Measurements from ENCODE around the gene RAB25.

RAB25 gene

GRCh38 chr1:156048663-156049258 lies 12.2 kb upstream of the RAB25 start:
- H3K27me3 ChIP-seq (ENCODE audit: control insufficient read depth, insufficient read depth, low read length): no peaks in the 10 kb centered on the region
- H3K4me3 ChIP-seq (ENCODE audit: low read depth, low read length): no peak overlapping the region
- no peaks in the 10 kb centered on the region for H3K36me3 ChIP-seq (ENCODE audit: control insufficient read depth, insufficient read depth, low read length)

GRCh38 chr1:156050376-156050775 lies 10.6 kb upstream of the RAB25 start:
- H3K79me2 ChIP-seq: no peaks in the 10 kb centered on the region
- peaks cover 1% of the 10 kb centered on the region for H3K4me1 ChIP-seq
- no peak overlapping the region for H3K4me3 ChIP-seq (ENCODE audit: low read depth, low read length)
- no peak overlapping the region for H2AFZ ChIP-seq
- TF ChIP-seq CTCF (IDR thresholded peaks at IDR 0.05): no peak
- no peaks in the 10 kb centered on the region for H3K9me3 ChIP-seq (ENCODE audit: control insufficient read depth, low read length)
- H3K36me3 ChIP-seq (ENCODE audit: control insufficient read depth, insufficient read depth, low read length): no peaks in the 10 kb centered on the region
- no peak overlapping the region for H3K9ac ChIP-seq
- H3K27me3 ChIP-seq (ENCODE audit: control insufficient read depth, insufficient read depth, low read length): no peaks in the 10 kb centered on the region
- no peak overlapping the region for H3K27ac ChIP-seq
- no peak overlapping the region for H3K4me2 ChIP-seq (ENCODE audit: low read length)

More at GRCh38 chr1:156048663-156049258, 12.2 kb upstream of the RAB25 start:
- no peak overlapping the region for H3K9ac ChIP-seq
- H3K4me2 ChIP-seq (ENCODE audit: low read length): no peak overlapping the region
- H2AFZ ChIP-seq: no peak overlapping the region
- H3K9me3 ChIP-seq (ENCODE audit: control insufficient read depth, low read length): no peaks in the 10 kb centered on the region
- H3K4me1 ChIP-seq: peaks cover 7% of the 10 kb centered on the region
- no peaks in the 10 kb centered on the region for H3K79me2 ChIP-seq
- TF ChIP-seq CTCF (IDR thresholded peaks at IDR 0.05): no peak
- no peak overlapping the region for H3K27ac ChIP-seq

- no peaks in the 10 kb centered on the region for H3K36me3 ChIP-seq (ENCODE audit: control insufficient read depth, insufficient read depth, low read length)
Observed at GRCh38 chr1:156051011-156051725, 9.8 kb upstream of the RAB25 start.

GRCh38 chr1:156052862-156053767 lies 7.8 kb upstream of the RAB25 start:
- Histone ChIP-seq H3K4me1 (no peaks in the 10 kb centered on the region), H3K27me3 (ENCODE audit: control insufficient read depth, insufficient read depth, low read length) (no peaks in the 10 kb centered on the region), H3K79me2 (no peaks in the 10 kb centered on the region), H3K9me3 (ENCODE audit: control insufficient read depth, low read length) (no peaks in the 10 kb centered on the region), H3K27ac (no peak overlapping the region), H3K4me3 (ENCODE audit: low read depth, low read length) (peak overlapping the region; percentile 78), H2AFZ (peak overlapping the region; percentile 87), H3K9ac (no peak overlapping the region), H3K4me2 (ENCODE audit: low read length) (peak overlapping the region; percentile 84), H3K36me3 (ENCODE audit: control insufficient read depth, insufficient read depth, low read length) (no peaks in the 10 kb centered on the region)
- TF ChIP-seq CTCF (IDR thresholded peaks at IDR 0.05): no peak

More at GRCh38 chr1:156051011-156051725, 9.8 kb upstream of the RAB25 start:
- no peaks in the 10 kb centered on the region for H3K9me3 ChIP-seq (ENCODE audit: control insufficient read depth, low read length)
- H3K79me2 ChIP-seq: no peaks in the 10 kb centered on the region
- H3K4me3 ChIP-seq (ENCODE audit: low read depth, low read length): no peak overlapping the region
- H2AFZ ChIP-seq: no peak overlapping the region
- no peak overlapping the region for H3K27ac ChIP-seq
- H3K27me3 ChIP-seq (ENCODE audit: control insufficient read depth, insufficient read depth, low read length): no peaks in the 10 kb centered on the region
- no peak overlapping the region for H3K4me2 ChIP-seq (ENCODE audit: low read length)
- H3K9ac ChIP-seq: no peak overlapping the region
- H3K4me1 ChIP-seq: no peaks in the 10 kb centered on the region
- TF ChIP-seq CTCF (IDR thresholded peaks at IDR 0.05): no peak
